ENCODE measurements around the gene LILRB2.

LILRB2 gene

DNA sequence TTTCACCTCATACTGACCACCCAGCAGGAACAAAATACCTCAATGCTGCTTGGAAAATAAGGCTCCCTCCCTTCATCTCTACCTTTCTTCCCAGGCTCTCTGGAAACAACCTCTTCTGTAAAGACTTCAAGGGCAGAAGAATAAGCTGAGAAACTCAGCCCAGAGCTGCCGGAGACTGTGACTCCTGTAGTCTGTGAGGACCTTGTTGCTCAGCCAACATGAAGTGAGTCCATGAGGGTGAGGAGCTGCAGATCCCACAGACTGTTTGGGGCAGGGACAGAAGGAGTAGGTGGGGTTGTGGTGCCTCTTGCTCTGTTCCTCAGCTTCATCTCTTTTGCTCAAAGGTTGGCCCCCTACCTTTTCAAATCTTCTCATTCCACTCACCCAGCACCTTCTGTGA lies 24.2 kb upstream of the LILRB2 start:
- no peak for DNase-seq

DNA sequence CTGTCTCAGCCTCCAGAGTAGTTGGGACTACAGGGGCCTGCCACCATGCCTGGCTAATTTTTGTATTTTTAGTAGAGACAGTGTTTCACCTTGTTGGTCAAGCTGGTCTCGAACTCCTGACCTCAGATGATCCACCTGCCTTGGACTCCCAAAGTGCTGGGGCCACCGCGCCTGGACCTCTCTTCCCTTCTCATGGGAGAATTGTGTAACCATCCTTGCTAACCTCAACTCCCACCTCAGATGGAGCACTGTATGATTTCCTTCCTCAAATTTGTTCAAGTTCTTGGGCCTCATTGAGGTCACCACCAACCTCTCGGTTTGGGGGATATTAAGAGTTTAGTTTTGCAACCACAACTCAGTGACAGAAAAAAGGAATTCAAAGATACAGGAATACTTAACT lies 21.3 kb upstream of the LILRB2 start:
- Histone ChIP-seq H3K4me3 (ENCODE audit: low read depth, low read length) (no peak overlapping the region), H3K27me3 (peaks cover 45% of the 10 kb centered on the region), H3K36me3 (no peaks in the 10 kb centered on the region), H3K4me1 (no peaks in the 10 kb centered on the region), H3K9me3 (no peaks in the 10 kb centered on the region)
- no peak for DNase-seq
- TF ChIP-seq CTCF (IDR thresholded peaks at IDR 0.05; ENCODE audit: low read depth, low read length) = no peak

More for the DNA sequence above, 24.2 kb upstream of the LILRB2 start:
- Histone ChIP-seq H3K4me1 (no peaks in the 10 kb centered on the region), H3K4me3 (ENCODE audit: low read depth, low read length) (no peak overlapping the region), H3K27me3 (peaks cover 41% of the 10 kb centered on the region), H3K36me3 (no peaks in the 10 kb centered on the region), H3K9me3 (no peaks in the 10 kb centered on the region)
- no peak for TF ChIP-seq CTCF (IDR thresholded peaks at IDR 0.05; ENCODE audit: low read depth, low read length)

GRCh38 chr19:54299515-54299914 lies 18.6 kb upstream of the LILRB2 start:
- H3K4me3 ChIP-seq (ENCODE audit: low read depth, low read length) = no peak overlapping the region
- no peak for DNase-seq
- no peaks in the 10 kb centered on the region for H3K4me1 ChIP-seq
- H3K36me3 ChIP-seq = no peaks in the 10 kb centered on the region
- no peaks in the 10 kb centered on the region for H3K9me3 ChIP-seq
- no peak for TF ChIP-seq CTCF (IDR thresholded peaks at IDR 0.05; ENCODE audit: low read depth, low read length)
- H3K27me3 ChIP-seq = peaks cover 53% of the 10 kb centered on the region

DNA sequence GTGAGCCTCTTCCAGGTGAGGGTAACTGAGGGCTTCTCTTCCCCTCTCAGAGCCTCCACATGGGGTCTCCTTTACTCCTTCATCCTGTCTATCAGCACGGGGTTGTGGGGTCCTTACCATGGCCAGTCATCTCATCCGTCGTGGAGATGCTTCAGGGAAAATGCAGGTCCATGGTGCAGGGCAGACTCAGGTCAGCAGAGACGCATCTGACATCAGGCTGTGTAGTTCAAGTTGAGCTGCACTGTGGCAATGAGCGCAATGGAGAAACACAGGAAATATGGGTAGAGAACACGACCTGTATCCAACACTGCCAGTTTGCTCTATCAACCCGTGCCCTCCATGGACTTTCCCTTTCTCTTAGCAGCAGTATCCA lies 18.2 kb upstream of the LILRB2 start:
- H3K9me3 ChIP-seq = no peaks in the 10 kb centered on the region
- no peak for DNase-seq
- no peaks in the 10 kb centered on the region for H3K36me3 ChIP-seq
- no peak overlapping the region for H3K4me3 ChIP-seq (ENCODE audit: low read depth, low read length)
- no peaks in the 10 kb centered on the region for H3K4me1 ChIP-seq
- H3K27me3 ChIP-seq = peaks cover 51% of the 10 kb centered on the region
- no peak for TF ChIP-seq CTCF (IDR thresholded peaks at IDR 0.05; ENCODE audit: low read depth, low read length)

GRCh38 chr19:54298357-54299125 lies 17.6 kb upstream of the LILRB2 start:
- Histone ChIP-seq H3K9me3 (no peaks in the 10 kb centered on the region), H3K36me3 (no peaks in the 10 kb centered on the region), H3K4me3 (ENCODE audit: low read depth, low read length) (no peak overlapping the region), H3K27me3 (peaks cover 46% of the 10 kb centered on the region), H3K4me1 (no peaks in the 10 kb centered on the region)
- DNase-seq = no peak
- no peak for TF ChIP-seq CTCF (IDR thresholded peaks at IDR 0.05; ENCODE audit: low read depth, low read length)

DNA sequence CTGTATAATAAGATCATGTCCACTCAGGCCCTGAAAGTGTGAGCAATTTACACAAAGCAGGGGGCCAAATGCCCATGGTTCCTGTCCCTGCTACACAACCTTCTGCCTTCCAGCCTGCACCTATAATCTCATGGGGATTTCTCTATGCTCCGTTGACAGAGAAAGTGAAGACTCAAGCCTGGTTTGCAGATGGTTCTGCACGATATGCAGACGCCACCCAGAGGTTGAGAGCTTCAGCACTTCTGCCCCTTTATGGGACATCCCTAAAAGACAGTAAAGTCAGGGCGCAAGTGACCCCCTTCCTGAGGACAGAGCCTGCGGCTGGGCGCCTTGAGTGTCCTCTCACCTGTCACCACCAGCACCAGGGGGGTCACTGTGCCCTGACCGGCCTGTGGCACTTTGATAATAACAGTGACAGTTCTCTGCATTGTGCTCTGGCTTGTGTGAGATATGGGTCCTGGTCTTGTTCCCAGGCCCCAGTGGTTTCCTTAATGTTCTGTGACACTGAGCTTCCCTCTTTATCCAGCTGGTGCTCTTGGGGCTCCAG lies 16.9 kb upstream of the LILRB2 start:
- no peak for TF ChIP-seq CTCF (IDR thresholded peaks at IDR 0.05; ENCODE audit: low read depth, low read length)
- H3K36me3 ChIP-seq = no peaks in the 10 kb centered on the region
- H3K4me3 ChIP-seq (ENCODE audit: low read depth, low read length) = no peak overlapping the region
- H3K4me1 ChIP-seq = no peaks in the 10 kb centered on the region
- H3K27me3 ChIP-seq = peaks cover 39% of the 10 kb centered on the region
- DNase-seq = no peak
- H3K9me3 ChIP-seq = no peaks in the 10 kb centered on the region

Measured in BE2C (cell line).